Measurements from ENCODE around the gene TTLL8.

DNA sequence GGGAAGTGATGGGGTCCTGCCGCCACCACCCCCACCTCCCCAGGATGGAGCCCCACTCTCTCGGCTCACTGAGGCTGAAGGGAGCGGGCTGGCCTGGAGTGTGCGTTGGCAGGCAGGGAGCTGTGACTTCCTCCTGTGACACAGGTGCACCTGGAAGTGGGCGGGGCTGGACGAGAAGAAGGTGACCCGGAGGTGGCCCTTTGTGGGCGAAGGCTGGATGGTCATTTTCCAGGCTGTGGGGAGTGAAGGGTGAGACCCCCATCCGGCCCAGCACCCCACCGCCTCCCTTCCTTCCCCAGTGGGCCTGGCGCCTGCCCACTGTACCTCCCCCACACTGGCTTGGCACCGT lies 60.9 kb downstream of the TTLL8 start:
- TF ChIP-seq, protein P1, sequence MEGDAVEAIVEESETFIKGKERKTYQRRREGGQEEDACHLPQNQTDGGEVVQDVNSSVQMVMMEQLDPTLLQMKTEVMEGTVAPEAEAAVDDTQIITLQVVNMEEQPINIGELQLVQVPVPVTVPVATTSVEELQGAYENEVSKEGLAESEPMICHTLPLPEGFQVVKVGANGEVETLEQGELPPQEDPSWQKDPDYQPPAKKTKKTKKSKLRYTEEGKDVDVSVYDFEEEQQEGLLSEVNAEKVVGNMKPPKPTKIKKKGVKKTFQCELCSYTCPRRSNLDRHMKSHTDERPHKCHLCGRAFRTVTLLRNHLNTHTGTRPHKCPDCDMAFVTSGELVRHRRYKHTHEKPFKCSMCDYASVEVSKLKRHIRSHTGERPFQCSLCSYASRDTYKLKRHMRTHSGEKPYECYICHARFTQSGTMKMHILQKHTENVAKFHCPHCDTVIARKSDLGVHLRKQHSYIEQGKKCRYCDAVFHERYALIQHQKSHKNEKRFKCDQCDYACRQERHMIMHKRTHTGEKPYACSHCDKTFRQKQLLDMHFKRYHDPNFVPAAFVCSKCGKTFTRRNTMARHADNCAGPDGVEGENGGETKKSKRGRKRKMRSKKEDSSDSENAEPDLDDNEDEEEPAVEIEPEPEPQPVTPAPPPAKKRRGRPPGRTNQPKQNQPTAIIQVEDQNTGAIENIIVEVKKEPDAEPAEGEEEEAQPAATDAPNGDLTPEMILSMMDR (IDR thresholded peaks at IDR 0.05), result no peak
- TF ChIP-seq POLR2A (IDR thresholded peaks at IDR 0.05) (no peak), POLR2AphosphoS5 (IDR thresholded peaks at IDR 0.05) (no peak)
